ENCODE data around the gene SUGCT.
"Not testable (repeated sequence)": the region's sequence is repeated elsewhere in the genome, so short reads cannot be mapped to it uniquely, and the experiment has no call there.

The SUGCT gene

DNA sequence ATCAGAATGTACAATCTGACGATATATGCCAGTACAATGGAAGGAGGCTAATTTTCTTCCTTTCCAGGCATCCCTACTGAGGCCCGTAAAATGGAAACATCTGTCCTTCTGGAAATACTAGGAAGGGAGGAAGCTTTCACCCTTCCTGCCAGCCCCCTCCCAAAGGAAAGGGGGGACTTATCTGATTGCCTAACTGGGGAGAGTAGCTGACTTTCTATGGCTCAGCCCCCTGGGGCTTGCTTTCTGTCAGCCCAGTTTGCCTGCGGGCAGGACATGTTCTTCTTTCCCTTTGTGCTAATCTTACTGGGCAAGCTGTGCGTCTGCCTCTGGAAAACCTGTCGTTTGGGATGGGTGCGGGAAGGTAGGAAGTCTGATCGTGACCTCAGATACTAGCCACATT is 508.9 kb downstream of the SUGCT start:
- H3K36me3 Mint-ChIP-seq (ENCODE audit: low read depth), result no peaks in the 10 kb centered on the region
- no peaks in the 10 kb centered on the region for H3K27me3 Mint-ChIP-seq (ENCODE audit: low read depth)
- no peaks in the 10 kb centered on the region for H3K9me3 Mint-ChIP-seq
- H3K27ac Mint-ChIP-seq, result no peak overlapping the region
- no peak overlapping the region for H3K4me3 Mint-ChIP-seq
- peaks cover 6% of the 10 kb centered on the region for H3K4me1 Mint-ChIP-seq (ENCODE audit: low read depth)

DNA sequence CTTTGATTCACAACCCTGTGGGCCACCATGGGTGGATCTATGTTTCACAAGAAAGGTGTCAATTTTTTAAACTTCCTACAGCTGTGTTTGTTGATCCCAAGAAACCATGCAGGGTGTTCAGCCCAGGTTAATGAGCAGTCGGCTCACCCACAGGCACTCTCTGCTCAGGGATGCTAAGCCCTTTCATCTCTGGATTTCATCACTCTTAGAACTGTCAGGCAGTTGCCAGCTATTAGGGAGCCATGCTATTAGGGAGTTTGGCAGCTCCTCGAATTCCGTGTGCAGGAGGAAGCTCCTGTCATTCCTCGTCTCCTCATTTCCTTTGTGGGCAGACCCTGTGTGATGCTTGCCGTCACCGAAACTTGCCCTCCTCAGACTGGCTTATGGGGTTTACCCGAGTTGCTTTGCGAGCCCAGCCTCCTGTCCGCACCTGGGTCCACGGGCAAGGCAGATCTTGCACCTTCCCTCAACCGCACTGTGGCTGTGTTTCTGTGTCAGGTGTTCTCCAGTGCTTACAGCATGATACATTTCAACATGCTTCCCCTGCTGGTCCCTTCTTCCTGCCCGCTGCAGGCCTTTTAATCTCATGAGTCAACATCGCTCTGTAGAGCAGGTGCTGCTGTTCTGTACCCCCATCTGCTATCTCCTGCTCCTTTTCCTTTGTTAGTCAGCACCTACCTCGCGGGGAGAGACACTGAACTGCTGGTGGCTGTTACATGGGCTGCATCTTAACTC is 509.8 kb downstream of the SUGCT start:
- H3K4me1 Mint-ChIP-seq (ENCODE audit: low read depth), result peaks cover 6% of the 10 kb centered on the region
- no peaks in the 10 kb centered on the region for H3K27me3 Mint-ChIP-seq (ENCODE audit: low read depth)
- H3K9me3 Mint-ChIP-seq, result no peaks in the 10 kb centered on the region
- no peaks in the 10 kb centered on the region for H3K36me3 Mint-ChIP-seq (ENCODE audit: low read depth)
- no peak overlapping the region for H3K27ac Mint-ChIP-seq
- H3K4me3 Mint-ChIP-seq, result no peak overlapping the region

DNA sequence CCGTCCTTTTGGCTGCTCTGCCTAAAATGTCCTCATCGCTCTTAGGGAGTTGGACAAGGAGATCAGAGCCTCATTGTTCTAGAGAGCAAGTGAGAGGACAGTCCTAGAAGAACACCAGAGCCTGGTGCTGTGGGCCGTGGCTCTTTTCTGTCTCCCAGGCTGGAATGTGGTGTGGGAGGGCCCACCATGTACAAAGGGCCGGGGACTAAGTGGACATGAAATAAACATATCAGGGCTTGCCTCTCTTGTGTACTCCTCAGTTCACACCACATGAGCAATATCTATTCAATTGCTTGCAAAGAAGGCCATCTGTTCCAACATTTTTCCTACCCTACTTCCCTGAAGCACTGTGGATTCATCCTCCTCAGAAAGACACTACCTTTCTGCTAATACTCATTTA is 510.4 kb downstream of the SUGCT start:
- Mint-ChIP-seq H3K4me3 (no peak overlapping the region), H3K4me1 (ENCODE audit: low read depth) (peaks cover 6% of the 10 kb centered on the region), H3K27ac (no peak overlapping the region), H3K36me3 (ENCODE audit: low read depth) (no peaks in the 10 kb centered on the region), H3K27me3 (ENCODE audit: low read depth) (no peaks in the 10 kb centered on the region), H3K9me3 (no peaks in the 10 kb centered on the region)

GRCh38 chr7:40646717-40647116 is 511.9 kb downstream of the SUGCT start:
- no peaks in the 10 kb centered on the region for H3K27me3 Mint-ChIP-seq (ENCODE audit: low read depth)
- H3K4me3 Mint-ChIP-seq, result no peak overlapping the region
- peaks cover 5% of the 10 kb centered on the region for H3K9me3 Mint-ChIP-seq
- H3K4me1 Mint-ChIP-seq (ENCODE audit: low read depth), result peaks cover 6% of the 10 kb centered on the region
- H3K36me3 Mint-ChIP-seq (ENCODE audit: low read depth), result no peaks in the 10 kb centered on the region
- H3K27ac Mint-ChIP-seq, result no peak overlapping the region

DNA sequence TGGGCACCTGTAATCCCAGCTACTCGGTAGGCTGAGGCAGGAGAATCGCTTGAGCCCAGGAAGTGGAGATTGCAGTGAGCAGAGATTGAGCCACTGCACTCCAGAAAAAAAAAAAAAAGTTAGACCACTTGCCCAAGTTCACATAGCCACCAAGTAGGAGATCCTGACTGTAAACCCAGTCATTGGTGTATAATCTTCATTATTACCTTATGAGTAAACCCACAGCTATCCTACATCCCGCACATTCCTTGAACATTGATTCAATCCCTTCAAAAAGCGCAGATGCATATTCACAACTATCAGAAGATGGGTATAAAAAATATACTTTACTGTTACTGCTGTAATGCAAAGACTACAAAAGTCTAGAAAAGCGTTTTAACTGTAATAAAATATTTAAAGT is 512.9 kb downstream of the SUGCT start:
- H3K27me3 Mint-ChIP-seq (ENCODE audit: low read depth), result no peaks in the 10 kb centered on the region
- no peak overlapping the region for H3K4me3 Mint-ChIP-seq
- peaks cover 7% of the 10 kb centered on the region for H3K9me3 Mint-ChIP-seq
- H3K27ac Mint-ChIP-seq, result no peak overlapping the region
- peaks cover 6% of the 10 kb centered on the region for H3K4me1 Mint-ChIP-seq (ENCODE audit: low read depth)
- H3K36me3 Mint-ChIP-seq (ENCODE audit: low read depth), result no peaks in the 10 kb centered on the region

DNA sequence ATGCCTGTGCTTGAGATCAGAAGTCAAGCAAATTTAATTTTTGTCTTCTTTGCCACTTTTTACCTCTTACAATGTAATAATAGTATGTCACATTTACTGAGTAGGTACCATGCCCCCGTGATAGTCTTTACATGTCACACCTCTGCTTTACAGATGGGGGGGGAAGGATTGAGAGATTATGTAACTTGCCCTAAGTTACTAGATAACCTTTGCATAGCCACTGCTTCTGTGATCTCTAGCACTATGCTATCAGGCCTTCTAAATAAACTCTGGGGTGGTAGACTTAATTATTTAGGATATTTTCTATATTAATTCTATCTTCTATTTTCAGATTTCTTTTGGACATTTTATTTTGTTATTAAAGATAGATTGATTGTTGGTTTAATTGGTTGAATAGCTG is 514.4 kb downstream of the SUGCT start:
- peaks cover 10% of the 10 kb centered on the region for H3K9me3 Mint-ChIP-seq
- H3K36me3 Mint-ChIP-seq (ENCODE audit: low read depth), result no peaks in the 10 kb centered on the region
- H3K4me3 Mint-ChIP-seq, result no peak overlapping the region
- no peaks in the 10 kb centered on the region for H3K27me3 Mint-ChIP-seq (ENCODE audit: low read depth)
- H3K4me1 Mint-ChIP-seq (ENCODE audit: low read depth), result peaks cover 6% of the 10 kb centered on the region
- H3K27ac Mint-ChIP-seq, result no peak overlapping the region

GRCh38 chr7:40650903-40651302 is 516.1 kb downstream of the SUGCT start:
- H3K4me3 Mint-ChIP-seq; H3K27ac Mint-ChIP-seq; H3K4me1 Mint-ChIP-seq (ENCODE audit: low read depth); H3K36me3 Mint-ChIP-seq (ENCODE audit: low read depth); H3K27me3 Mint-ChIP-seq (ENCODE audit: low read depth); H3K9me3 Mint-ChIP-seq: not testable (repeated sequence)

- no peaks in the 10 kb centered on the region for H3K27me3 Mint-ChIP-seq (ENCODE audit: low read depth)
- H3K4me1 Mint-ChIP-seq (ENCODE audit: low read depth), result no peaks in the 10 kb centered on the region
- peaks cover 10% of the 10 kb centered on the region for H3K9me3 Mint-ChIP-seq
- no peak overlapping the region for H3K27ac Mint-ChIP-seq
- H3K36me3 Mint-ChIP-seq (ENCODE audit: low read depth), result no peaks in the 10 kb centered on the region
- no peak overlapping the region for H3K4me3 Mint-ChIP-seq
Measured at GRCh38 chr7:40654171-40654570, 519.4 kb downstream of the SUGCT start.

GRCh38 chr7:40655426-40655825 is 520.6 kb downstream of the SUGCT start:
- no peaks in the 10 kb centered on the region for H3K36me3 Mint-ChIP-seq (ENCODE audit: low read depth)
- H3K27ac Mint-ChIP-seq, result no peak overlapping the region
- H3K9me3 Mint-ChIP-seq, result peaks cover 10% of the 10 kb centered on the region
- no peaks in the 10 kb centered on the region for H3K27me3 Mint-ChIP-seq (ENCODE audit: low read depth)
- no peaks in the 10 kb centered on the region for H3K4me1 Mint-ChIP-seq (ENCODE audit: low read depth)
- no peak overlapping the region for H3K4me3 Mint-ChIP-seq

- Mint-ChIP-seq H3K27ac (no peak overlapping the region), H3K4me1 (ENCODE audit: low read depth) (no peaks in the 10 kb centered on the region), H3K9me3 (peaks cover 5% of the 10 kb centered on the region), H3K27me3 (ENCODE audit: low read depth) (no peaks in the 10 kb centered on the region), H3K4me3 (no peak overlapping the region), H3K36me3 (ENCODE audit: low read depth) (no peaks in the 10 kb centered on the region)
Measured at GRCh38 chr7:40656349-40656748, 521.5 kb downstream of the SUGCT start.

DNA sequence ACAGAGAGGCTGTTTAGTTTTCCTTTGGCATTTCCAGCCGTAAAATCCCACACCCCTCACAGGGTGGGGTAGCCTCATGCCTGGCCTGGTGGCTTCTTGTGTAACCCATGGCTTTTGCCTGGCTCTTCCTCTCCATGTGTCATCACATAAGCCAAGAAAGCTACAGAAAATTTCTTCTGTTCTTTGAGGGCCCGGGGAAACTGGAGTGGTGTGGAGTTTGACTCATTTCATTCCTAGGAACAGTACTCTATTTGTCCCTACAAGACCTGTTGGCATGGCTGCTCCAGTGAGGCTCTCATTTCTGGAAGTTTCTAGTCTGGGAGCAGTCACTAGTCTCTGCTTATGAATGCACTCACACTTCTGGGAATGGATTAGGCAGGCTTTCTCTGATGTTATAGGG is 523.9 kb downstream of the SUGCT start:
- no peak overlapping the region for H3K27ac Mint-ChIP-seq

GRCh38 chr7:40659231-40659630 is 524.4 kb downstream of the SUGCT start:
- Mint-ChIP-seq H3K27ac (no peak overlapping the region), H3K36me3 (ENCODE audit: low read depth) (no peaks in the 10 kb centered on the region), H3K27me3 (ENCODE audit: low read depth) (no peaks in the 10 kb centered on the region)

More for the DNA sequence above, 523.9 kb downstream of the SUGCT start:
- Mint-ChIP-seq H3K4me1 (ENCODE audit: low read depth) (no peaks in the 10 kb centered on the region), H3K27me3 (ENCODE audit: low read depth) (no peaks in the 10 kb centered on the region), H3K4me3 (no peak overlapping the region), H3K36me3 (ENCODE audit: low read depth) (no peaks in the 10 kb centered on the region), H3K9me3 (no peaks in the 10 kb centered on the region)

GRCh38 chr7:40673285-40673684 is 538.5 kb downstream of the SUGCT start:
- Mint-ChIP-seq H3K4me1 (ENCODE audit: low read depth) (peaks cover 4% of the 10 kb centered on the region), H3K36me3 (ENCODE audit: low read depth) (no peaks in the 10 kb centered on the region), H3K27me3 (ENCODE audit: low read depth) (no peaks in the 10 kb centered on the region), H3K4me3 (no peak overlapping the region), H3K27ac (peak overlapping the region; percentile 12), H3K9me3 (no peaks in the 10 kb centered on the region)

More at GRCh38 chr7:40659231-40659630, 524.4 kb downstream of the SUGCT start:
- Mint-ChIP-seq H3K9me3 (no peaks in the 10 kb centered on the region), H3K4me3 (no peak overlapping the region), H3K4me1 (ENCODE audit: low read depth) (no peaks in the 10 kb centered on the region)

- Mint-ChIP-seq H3K27me3 (ENCODE audit: low read depth) (no peaks in the 10 kb centered on the region), H3K36me3 (ENCODE audit: low read depth) (no peaks in the 10 kb centered on the region), H3K9me3 (no peaks in the 10 kb centered on the region), H3K4me1 (ENCODE audit: low read depth) (peaks cover 4% of the 10 kb centered on the region), H3K27ac (no peak overlapping the region), H3K4me3 (no peak overlapping the region)
Measured at GRCh38 chr7:40674316-40674715, 539.5 kb downstream of the SUGCT start.

GRCh38 chr7:40675741-40676140 is 540.9 kb downstream of the SUGCT start:
- H3K36me3 Mint-ChIP-seq (ENCODE audit: low read depth), result no peaks in the 10 kb centered on the region
- no peak overlapping the region for H3K27ac Mint-ChIP-seq
- H3K4me3 Mint-ChIP-seq, result no peak overlapping the region
- H3K27me3 Mint-ChIP-seq (ENCODE audit: low read depth), result no peaks in the 10 kb centered on the region
- H3K9me3 Mint-ChIP-seq, result no peaks in the 10 kb centered on the region
- peaks cover 4% of the 10 kb centered on the region for H3K4me1 Mint-ChIP-seq (ENCODE audit: low read depth)

- no peaks in the 10 kb centered on the region for H3K9me3 Mint-ChIP-seq
- peaks cover 4% of the 10 kb centered on the region for H3K4me1 Mint-ChIP-seq (ENCODE audit: low read depth)
- no peak overlapping the region for H3K4me3 Mint-ChIP-seq
- no peak overlapping the region for H3K27ac Mint-ChIP-seq
- H3K36me3 Mint-ChIP-seq (ENCODE audit: low read depth), result no peaks in the 10 kb centered on the region
- H3K27me3 Mint-ChIP-seq (ENCODE audit: low read depth), result no peaks in the 10 kb centered on the region
Measured at GRCh38 chr7:40676221-40676620, 541.4 kb downstream of the SUGCT start.

All from T-helper 1 cell treated with Interleukin-12 subunit alpha and Interleukin-12 subunit beta and Interleukin-4 antibody, amounts not matched to agents 30 μg/mL and 1 μg/mL, for 36 hours (primary cell).